Measurements from ENCODE around the gene SKI.
A peak's percentile ranks its signal among the peaks of the same experiment; 100 is the strongest.

The SKI gene

GRCh38 chr1:2210786-2211185 is 17.3 kb upstream of the SKI start:
- DNase-seq = no peak

- no peak for DNase-seq
Observed at GRCh38 chr1:2212274-2212531, 15.9 kb upstream of the SKI start.

GRCh38 chr1:2212532-2213491 is 15.3 kb upstream of the SKI start:
- DNase-seq = peak; percentile 71

- DNase-seq = no peak
Observed at GRCh38 chr1:2213576-2214505, 14.3 kb upstream of the SKI start.

- no peak for DNase-seq
Observed at GRCh38 chr1:2214541-2215241, 13.4 kb upstream of the SKI start.

GRCh38 chr1:2215329-2215728 is 12.8 kb upstream of the SKI start:
- DNase-seq = no peak

GRCh38 chr1:2215909-2216766 is 12.0 kb upstream of the SKI start:
- no peak for DNase-seq

- DNase-seq = no peak
Observed at GRCh38 chr1:2216767-2217058, 11.4 kb upstream of the SKI start.

- no peak for DNase-seq
Observed at GRCh38 chr1:2221271-2221670, 6.8 kb upstream of the SKI start.

- no peak for DNase-seq
Observed at GRCh38 chr1:2224170-2224584, 3.9 kb upstream of the SKI start.

- DNase-seq = no peak
Observed at GRCh38 chr1:2224631-2225428, 3.3 kb upstream of the SKI start.

- DNase-seq = no peak
Observed at GRCh38 chr1:2226525-2227345, 1.4 kb upstream of the SKI start.

GRCh38 chr1:2227346-2228156 is 568 bp upstream of the SKI start:
- DNase-seq = peak; percentile 95

- no peak for DNase-seq
Observed at GRCh38 chr1:2228694-2229036, 546 bp downstream of the SKI start.

GRCh38 chr1:2229037-2229864 is 1.1 kb downstream of the SKI start:
- peak; percentile 67 for DNase-seq

GRCh38 chr1:2229911-2230731 is 2.0 kb downstream of the SKI start:
- DNase-seq = peak; percentile 43

- peak; percentile 68 for DNase-seq
Observed at GRCh38 chr1:2230781-2231531, 2.8 kb downstream of the SKI start.

Measured in activated T-cell treated with anti-CD3 and anti-CD28 coated beads, Interleukin-2, amount 50 U/mL, for 1 hour (primary cell).